Mesothelial cell of epicardium (in vitro differentiated cells): ENCODE results near the gene ZDHHC11. TPM values are rescaled to one million over a fixed set of nuclear protein-coding genes. Genes with fewer than 3 reads are reported as not detected.

Source experiments
- DNase-seq, 2 experiments: peaks; one replicate each; pipeline ENCODE4 v3.0.0; 2021; ENCODE audit warnings: low spot score in 2 of 2; ENCODE audit not compliant: unreplicated experiment in 2 of 2
- H3K27ac Mint-ChIP-seq: 2 replicates; pipeline ENCODE4 v1.8.0; 2021; ENCODE audit warnings: mixed read lengths
- H3K27me3 Mint-ChIP-seq: 2 replicates; pipeline ENCODE4 v1.8.0; 2021; ENCODE audit warnings: low read depth, mixed read lengths
- H3K36me3 Mint-ChIP-seq: 2 replicates; pipeline ENCODE4 v1.8.0; 2021; ENCODE audit warnings: mixed read lengths
- H3K4me1 Mint-ChIP-seq: 2 replicates; pipeline ENCODE4 v1.8.0; 2021; ENCODE audit warnings: mixed read lengths
- H3K4me3 Mint-ChIP-seq: 2 replicates; pipeline ENCODE4 v1.8.0; 2021; ENCODE audit warnings: mild to moderate bottlenecking, moderate library complexity, mixed read lengths
- H3K9me3 Mint-ChIP-seq: 2 replicates; pipeline ENCODE4 v1.8.0; 2021; ENCODE audit warnings: mixed read lengths
- CTCF ChIP-seq: fragments of 200-600 bp; sonication (generic); IDR thresholded peaks from one replicate; pipeline ENCODE4 v1.5.0; 2021; ENCODE audit warnings: antibody characterized with exemption; ENCODE audit not compliant: unreplicated experiment
- total RNA-seq: library from RNA; stranded (reverse); gene quantifications from 3 replicates; pipeline ENCODE4 v1.2.1, GENCODE V29; 2021

ZDHHC11 gene
- total RNA-seq, 1 donor from 2014 or later, result 11.4 TPM

- Mint-ChIP-seq H3K4me1 (peaks cover under 1% of the 10 kb centered on the region), H3K4me3 (no peak overlapping the region), H3K36me3 (no peaks in the 10 kb centered on the region), H3K9me3 (peaks cover 6% of the 10 kb centered on the region), H3K27ac (no peak overlapping the region), H3K27me3 (peaks cover 17% of the 10 kb centered on the region)
- DNase-seq, result no peak
- no peak for TF ChIP-seq CTCF
These were observed 88.7 kb downstream of the ZDHHC11 start for GRCh38 chr5:761854-762710.

DNA sequence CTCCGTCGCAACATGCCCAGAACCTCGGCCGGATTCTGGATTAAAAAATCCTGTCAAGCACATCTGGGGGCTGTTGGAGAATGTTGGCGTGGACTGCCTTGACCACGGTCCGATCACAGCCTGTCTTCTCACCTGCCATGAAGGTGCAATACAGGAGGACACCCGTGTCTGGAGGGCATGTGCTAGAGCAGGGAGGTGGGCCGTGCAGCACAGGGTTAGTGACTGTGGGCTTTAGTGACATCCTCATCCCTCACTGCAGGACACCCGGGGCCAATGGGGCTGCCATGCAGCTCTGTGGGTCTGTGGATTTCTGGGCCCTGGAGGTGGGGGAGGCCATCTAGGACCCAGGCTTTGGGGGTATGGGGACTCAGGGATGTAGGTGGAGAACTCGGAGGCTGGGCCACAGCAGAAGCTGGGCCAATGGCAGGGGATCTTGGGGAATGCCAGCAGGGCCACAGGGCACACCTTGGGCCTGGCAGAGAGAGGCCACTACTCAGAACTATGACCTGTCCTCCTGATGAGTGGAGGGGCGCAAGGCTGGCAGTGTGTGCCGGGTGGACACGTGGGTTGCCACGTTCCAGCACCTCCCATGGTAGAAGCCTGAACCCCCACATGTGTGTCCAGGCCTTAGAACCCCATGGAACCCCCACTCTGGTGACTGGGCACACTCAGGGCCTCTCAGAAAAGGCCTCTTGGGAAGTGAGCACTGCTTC, 89.6 kb downstream of the ZDHHC11 start:
- H3K4me3 Mint-ChIP-seq, result no peak overlapping the region
- peaks cover 4% of the 10 kb centered on the region for H3K4me1 Mint-ChIP-seq
- no peak for TF ChIP-seq CTCF
- DNase-seq, result no peak
- H3K9me3 Mint-ChIP-seq, result peaks cover 6% of the 10 kb centered on the region
- H3K27me3 Mint-ChIP-seq, result peaks cover 14% of the 10 kb centered on the region
- H3K36me3 Mint-ChIP-seq, result no peaks in the 10 kb centered on the region
- no peak overlapping the region for H3K27ac Mint-ChIP-seq

GRCh38 chr5:760363-761058, 90.3 kb downstream of the ZDHHC11 start:
- no peak for TF ChIP-seq CTCF
- no peak overlapping the region for H3K27ac Mint-ChIP-seq
- no peak for DNase-seq
- H3K36me3 Mint-ChIP-seq, result no peaks in the 10 kb centered on the region
- H3K4me1 Mint-ChIP-seq, result peaks cover 4% of the 10 kb centered on the region
- H3K4me3 Mint-ChIP-seq, result no peak overlapping the region
- H3K9me3 Mint-ChIP-seq, result peaks cover 4% of the 10 kb centered on the region
- H3K27me3 Mint-ChIP-seq, result peaks cover 14% of the 10 kb centered on the region

DNA sequence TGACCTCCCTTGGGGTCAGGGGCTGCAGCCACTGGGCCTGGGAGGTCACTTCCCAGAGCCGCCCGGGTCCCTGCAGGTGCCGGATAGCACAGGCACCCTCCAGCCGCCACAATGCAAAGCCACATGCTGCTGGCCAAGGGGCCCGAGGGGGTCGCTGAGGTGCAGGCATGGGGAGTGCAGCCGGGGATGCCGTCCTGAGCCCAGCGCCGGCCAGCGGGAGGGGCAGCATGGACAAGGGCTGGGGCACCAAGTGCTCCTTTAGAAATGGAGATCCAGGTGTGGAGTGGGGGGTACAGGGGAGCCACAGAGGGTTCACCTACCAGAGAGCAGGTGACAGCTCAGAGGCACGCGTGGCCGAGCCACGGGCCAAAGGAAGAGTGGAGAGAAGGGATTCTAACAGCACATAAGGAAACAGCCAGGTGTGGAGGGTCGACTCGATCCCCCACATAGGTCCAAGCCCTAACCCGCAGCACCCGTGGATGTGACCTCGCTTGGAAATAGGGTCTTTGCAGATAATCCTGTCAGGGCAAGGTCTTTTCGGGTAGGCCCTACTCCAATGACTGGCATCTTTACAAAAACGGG, 90.9 kb downstream of the ZDHHC11 start:
- TF ChIP-seq CTCF, result no peak
- no peaks in the 10 kb centered on the region for H3K9me3 Mint-ChIP-seq
- peak in 1 of 2 experiments; percentile 19 for DNase-seq
- H3K27ac Mint-ChIP-seq, result no peak overlapping the region
- H3K36me3 Mint-ChIP-seq, result no peaks in the 10 kb centered on the region
- peaks cover 13% of the 10 kb centered on the region for H3K27me3 Mint-ChIP-seq
- H3K4me3 Mint-ChIP-seq, result no peak overlapping the region
- peaks cover 4% of the 10 kb centered on the region for H3K4me1 Mint-ChIP-seq

DNA sequence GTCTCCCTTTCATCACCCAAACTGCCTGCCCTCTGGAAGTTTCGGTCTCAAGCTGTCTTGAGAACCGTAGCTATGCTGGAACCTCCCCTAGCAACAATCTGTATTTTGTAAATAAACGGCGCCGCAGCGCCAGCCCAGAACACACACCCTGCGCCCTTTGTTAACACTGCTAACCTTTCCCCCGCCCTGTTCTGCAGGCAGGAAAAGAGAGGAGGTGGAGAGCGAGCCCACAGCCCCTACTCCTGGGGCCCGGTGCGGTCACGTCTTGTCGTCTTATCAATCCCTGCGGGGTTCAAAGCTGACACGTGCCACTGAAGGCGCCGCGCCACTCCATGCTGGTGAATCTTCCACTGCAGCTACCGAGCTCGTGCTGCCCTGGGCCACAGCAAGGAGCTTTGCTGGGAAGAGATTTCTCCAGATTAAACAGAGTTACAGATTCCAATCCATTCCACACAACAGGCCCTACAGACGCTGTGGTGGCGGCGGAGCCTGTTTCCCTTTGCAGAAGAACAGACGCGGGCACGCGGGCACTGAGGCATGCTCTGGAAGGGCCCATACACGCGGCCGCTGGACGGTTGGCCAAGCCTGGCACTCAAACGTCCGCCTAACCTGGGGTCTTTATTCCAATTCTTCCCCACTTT, 91.6 kb downstream of the ZDHHC11 start:
- Mint-ChIP-seq H3K27ac (no peak overlapping the region), H3K27me3 (peaks cover 15% of the 10 kb centered on the region), H3K36me3 (no peaks in the 10 kb centered on the region), H3K4me1 (peaks cover 4% of the 10 kb centered on the region), H3K9me3 (no peaks in the 10 kb centered on the region), H3K4me3 (no peak overlapping the region)
- no peak for DNase-seq
- no peak for TF ChIP-seq CTCF
